PC-9 (cell line): ENCODE results near the gene PAFAH1B1. TPM values are rescaled to one million over a fixed set of nuclear protein-coding genes. Genes with fewer than 3 reads are reported as not detected.

Experiments
- BruUV-seq: library from RNA; stranded (reverse); fragments of 400-500 nt; replicated peaks from 2 replicates; lab custom pipeline; 2021; lab: Mats Ljungman, UMichigan
- CTCF ChIA-PET: fragments of 300-600 bp; sonication (Branson Sonifier 250); formaldehyde crosslinking; loops from one replicate; lab custom pipeline; 2022; ENCODE audit warnings: antibody characterized with exemption; lab: Charles Lee
- POLR2A ChIA-PET: fragments of 300-600 bp; sonication (Branson Sonifier 250); formaldehyde crosslinking; loops from one replicate; lab custom pipeline; 2022; ENCODE audit warnings: antibody characterized with exemption; ENCODE audit not compliant: unreplicated experiment; lab: Charles Lee
- DNase-seq, 2 experiments: peaks; one replicate each; pipeline versions ENCODE4 v3.0.0 to v3.0.0-alpha.2; 2015 to 2022; ENCODE audit warnings: mixed read lengths in 1 of 2
- H2AFZ ChIP-seq: fragments of 200-600 bp; sonication (generic); 2 replicates; pipeline ENCODE4 v1.8.1; 2017; ENCODE audit warnings: antibody characterized with exemption
- H3F3A ChIP-seq: fragments of 200-600 bp; sonication (generic); 2 replicates; pipeline ENCODE4 v1.8.1; 2017; ENCODE audit warnings: antibody characterized with exemption, mild to moderate bottlenecking, low read depth; ENCODE audit not compliant: insufficient read depth
- H3K27ac ChIP-seq: fragments of 200-600 bp; sonication (generic); 2 replicates; pipeline ENCODE4 v1.6.1; 2016; ENCODE audit warnings: mixed run types
- H3K27me3 ChIP-seq: fragments of 200-600 bp; sonication (generic); 2 replicates; pipeline ENCODE4 v1.6.1; 2016; ENCODE audit warnings: low read depth, mixed run types; ENCODE audit not compliant: insufficient read depth
- H3K36me3 ChIP-seq: fragments of 200-600 bp; sonication (generic); 2 replicates; pipeline ENCODE4 v1.6.1; 2016; ENCODE audit warnings: low read depth, mixed run types
- H3K4me1 ChIP-seq: fragments of 200-600 bp; sonication (generic); replicated peaks from 2 replicates; pipeline ENCODE4 v1.6.1; 2016; ENCODE audit warnings: mixed run types; ENCODE audit not compliant: insufficient read depth
- H3K4me2 ChIP-seq: fragments of 200-600 bp; sonication (generic); 2 replicates; pipeline ENCODE4 v1.6.1; 2017; ENCODE audit warnings: mixed run types
- H3K4me3 ChIP-seq: fragments of 200-600 bp; sonication (generic); 2 replicates; pipeline ENCODE4 v1.6.1; 2016; ENCODE audit warnings: mixed run types
- H3K79me2 ChIP-seq: fragments of 200-600 bp; sonication (generic); 2 replicates; pipeline ENCODE4 v1.6.1; 2017; ENCODE audit warnings: low read depth, mixed run types
- H3K9me2 ChIP-seq: fragments of 200-600 bp; sonication (generic); 2 replicates; pipeline ENCODE4 v1.8.1; 2017; ENCODE audit warnings: mild to moderate bottlenecking; ENCODE audit not compliant: insufficient read depth
- H3K9me3 ChIP-seq: fragments of 200-600 bp; sonication (generic); 2 replicates; pipeline ENCODE4 v1.8.1; 2016; ENCODE audit warnings: low read depth; ENCODE audit not compliant: insufficient read depth
- H4K20me1 ChIP-seq: fragments of 200-600 bp; sonication (generic); 2 replicates; pipeline ENCODE4 v1.8.1; 2017; ENCODE audit not compliant: insufficient read depth
- EZH2 ChIP-seq: fragments of 200-600 bp; sonication (generic); IDR thresholded peaks from 2 replicates; pipeline ENCODE4 v1.8.0; 2017; ENCODE audit warnings: antibody characterized with exemption, low read depth
- intact Hi-C: fragments of 100-400 bp; cut with micrococcal nuclease; formaldehyde crosslinking; loops from one replicate; pipeline ENCODE4 v1.10.0; 2022; ENCODE audit not compliant: unreplicated experiment
- microRNA-seq: library from miRNA; unstranded; fragments of <30 nt; microRNA quantifications from one replicate; pipeline ENCODE4 v1.2.0, GENCODE V29; 2021; ENCODE audit warnings: borderline number of aligned reads, borderline replicate concordance
- total RNA-seq: library from RNA; stranded (reverse); gene quantifications from 2 replicates; pipeline ENCODE4 v1.2.3, GENCODE V29; 2021
- TF ChIP-seq, protein P1 (sequence below): fragments of 200-600 bp; sonication (generic); conservative IDR thresholded peaks from 2 replicates; pipeline ENCODE4 v1.6.1; 2017; ENCODE audit warnings: mixed run types, antibody characterized with exemption, mild to moderate bottlenecking, moderate library complexity

Gene PAFAH1B1
- total RNA-seq, 1 experiment from 2014 or later: 152 TPM

DNA sequence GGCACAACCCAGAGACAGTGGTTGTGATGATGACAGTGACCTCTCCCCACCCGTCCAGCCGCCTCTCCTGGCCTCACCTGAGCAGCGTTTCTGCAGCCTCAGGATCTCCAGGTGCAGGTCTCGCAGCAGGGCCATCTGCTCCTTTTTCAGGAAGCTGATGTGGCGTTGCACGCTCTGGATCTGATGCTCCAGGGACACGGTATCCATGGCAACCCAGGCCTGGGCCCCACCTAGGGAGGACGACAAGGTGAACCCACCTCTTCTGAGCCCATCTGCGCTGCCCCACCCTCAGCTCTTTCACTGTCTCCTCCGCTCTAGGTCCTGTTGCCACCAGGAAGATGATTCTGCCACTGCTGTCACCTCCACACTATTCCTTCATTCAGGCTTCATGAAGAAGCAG is 141.5 kb downstream of the PAFAH1B1 start:
- peaks cover 33% of the 10 kb centered on the region for H3K27me3 ChIP-seq
- no peak overlapping the region for H3K4me3 ChIP-seq
- H3K9me2 ChIP-seq: no peaks in the 10 kb centered on the region
- BruUV-seq: no TSS peak
- intact Hi-C loops: no loop called here
- TF ChIP-seq, protein P1, sequence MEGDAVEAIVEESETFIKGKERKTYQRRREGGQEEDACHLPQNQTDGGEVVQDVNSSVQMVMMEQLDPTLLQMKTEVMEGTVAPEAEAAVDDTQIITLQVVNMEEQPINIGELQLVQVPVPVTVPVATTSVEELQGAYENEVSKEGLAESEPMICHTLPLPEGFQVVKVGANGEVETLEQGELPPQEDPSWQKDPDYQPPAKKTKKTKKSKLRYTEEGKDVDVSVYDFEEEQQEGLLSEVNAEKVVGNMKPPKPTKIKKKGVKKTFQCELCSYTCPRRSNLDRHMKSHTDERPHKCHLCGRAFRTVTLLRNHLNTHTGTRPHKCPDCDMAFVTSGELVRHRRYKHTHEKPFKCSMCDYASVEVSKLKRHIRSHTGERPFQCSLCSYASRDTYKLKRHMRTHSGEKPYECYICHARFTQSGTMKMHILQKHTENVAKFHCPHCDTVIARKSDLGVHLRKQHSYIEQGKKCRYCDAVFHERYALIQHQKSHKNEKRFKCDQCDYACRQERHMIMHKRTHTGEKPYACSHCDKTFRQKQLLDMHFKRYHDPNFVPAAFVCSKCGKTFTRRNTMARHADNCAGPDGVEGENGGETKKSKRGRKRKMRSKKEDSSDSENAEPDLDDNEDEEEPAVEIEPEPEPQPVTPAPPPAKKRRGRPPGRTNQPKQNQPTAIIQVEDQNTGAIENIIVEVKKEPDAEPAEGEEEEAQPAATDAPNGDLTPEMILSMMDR: no peak
- TF ChIP-seq EZH2: no peak
- H3K9me3 ChIP-seq: no peaks in the 10 kb centered on the region
- CTCF ChIA-PET: no interaction called here
- no peaks in the 10 kb centered on the region for H3K36me3 ChIP-seq
- H2AFZ ChIP-seq: no peak overlapping the region
- H3F3A ChIP-seq: no peaks in the 10 kb centered on the region
- no peaks in the 10 kb centered on the region for H4K20me1 ChIP-seq
- no peaks in the 10 kb centered on the region for H3K4me1 ChIP-seq
- POLR2A ChIA-PET: no interaction called here
- no peak overlapping the region for H3K4me2 ChIP-seq
- H3K27ac ChIP-seq: no peak overlapping the region
- no peak for DNase-seq
- no peaks in the 10 kb centered on the region for H3K79me2 ChIP-seq

Small RNA genes lying within 50 kb of the gene (microRNA-seq; reads per million reads assigned to microRNA genes)
- gene MIR6776: not detected

Other genes with a start within 250 kb of the PAFAH1B1 start
- gene MNT, start 192.6 kb upstream of the PAFAH1B1 start, total RNA-seq: 60.7 and 72.3 TPM in 2 replicates
- gene METTL16, start 81.8 kb upstream of the PAFAH1B1 start, total RNA-seq: 40.2 and 46.2 TPM in 2 replicates
- gene CLUH, start 118.1 kb downstream of the PAFAH1B1 start, total RNA-seq: 142 and 165 TPM in 2 replicates
- gene CCDC92B, start 156.0 kb downstream of the PAFAH1B1 start, total RNA-seq: 1.9 and 3.0 TPM in 2 replicates
- gene RAP1GAP2, start 202.8 kb downstream of the PAFAH1B1 start, total RNA-seq: 10.1 and 13.0 TPM in 2 replicates